ENCODE results near the gene MACROD2.
"Not testable (repeated sequence)": the region's sequence is repeated elsewhere in the genome, so short reads cannot be mapped to it uniquely, and the experiment has no call there.

The MACROD2 gene

GRCh38 chr20:14414560-14414959, 419.2 kb downstream of the MACROD2 start:
- DNase-seq: no peak

- DNase-seq: no peak
These were observed 420.2 kb downstream of the MACROD2 start for GRCh38 chr20:14415467-14415866.

GRCh38 chr20:14418376-14418775, 423.1 kb downstream of the MACROD2 start:
- no peak for DNase-seq

- DNase-seq: no peak
These were observed 427.6 kb downstream of the MACROD2 start for GRCh38 chr20:14422892-14423291.

- no peak for DNase-seq
These were observed 436.3 kb downstream of the MACROD2 start for GRCh38 chr20:14431568-14431967.

- DNase-seq: no peak
These were observed 436.8 kb downstream of the MACROD2 start for GRCh38 chr20:14432085-14432484.

GRCh38 chr20:14432597-14432996, 437.3 kb downstream of the MACROD2 start:
- DNase-seq: no peak

- DNase-seq: no peak
These were observed 439.2 kb downstream of the MACROD2 start for GRCh38 chr20:14434384-14435136.

- no peak for DNase-seq
These were observed 445.9 kb downstream of the MACROD2 start for GRCh38 chr20:14441201-14441600.

GRCh38 chr20:14444106-14444505, 448.8 kb downstream of the MACROD2 start:
- no peak for DNase-seq

- peak; percentile 68 for DNase-seq
These were observed 450.0 kb downstream of the MACROD2 start for GRCh38 chr20:14445310-14445709.

GRCh38 chr20:14445902-14446301, 450.6 kb downstream of the MACROD2 start:
- DNase-seq: no peak

- DNase-seq: no peak
These were observed 451.1 kb downstream of the MACROD2 start for GRCh38 chr20:14446446-14446845.

- DNase-seq: no peak
These were observed 454.0 kb downstream of the MACROD2 start for GRCh38 chr20:14449323-14449722.

GRCh38 chr20:14450256-14450655, 454.9 kb downstream of the MACROD2 start:
- no peak for DNase-seq

GRCh38 chr20:14451458-14451857, 456.1 kb downstream of the MACROD2 start:
- DNase-seq: no peak

- no peak for DNase-seq
These were observed 457.9 kb downstream of the MACROD2 start for GRCh38 chr20:14453259-14453658.

- DNase-seq: no peak
These were observed 459.0 kb downstream of the MACROD2 start for GRCh38 chr20:14454296-14454695.

GRCh38 chr20:14467104-14467827, 471.9 kb downstream of the MACROD2 start:
- not testable (repeated sequence) for DNase-seq

- no peak for DNase-seq
These were observed 475.0 kb downstream of the MACROD2 start for GRCh38 chr20:14470231-14470899.

GRCh38 chr20:14470977-14471661, 475.8 kb downstream of the MACROD2 start:
- DNase-seq: no peak

GRCh38 chr20:14477125-14477524, 481.8 kb downstream of the MACROD2 start:
- peak; percentile 82 for DNase-seq

- peak; percentile 9 for DNase-seq
These were observed 482.8 kb downstream of the MACROD2 start for GRCh38 chr20:14478126-14478525.

Data from fibroblast of skin of back (primary cell).